GM23248 (cell line): ENCODE data around the gene SOX10. TPM values are rescaled to one million over a fixed set of nuclear protein-coding genes. Genes with fewer than 3 reads are reported as not detected.

Source experiments
- DNase-seq: peaks from one replicate; pipeline ENCODE4 v3.0.0-alpha.2; 2015
- H2AFZ ChIP-seq: fragments of 200-600 bp; sonication (generic); 2 replicates; pipeline ENCODE4 v1.6.1; 2016; ENCODE audit warnings: antibody characterized with exemption
- H3F3A ChIP-seq: fragments of 200-600 bp; sonication (generic); 2 replicates; pipeline ENCODE4 v1.6.1; 2016; ENCODE audit warnings: mild to moderate bottlenecking, antibody characterized with exemption, mixed run types; ENCODE audit not compliant: insufficient read depth
- H3K27ac ChIP-seq: fragments of 200-600 bp; sonication (generic); 2 replicates; pipeline ENCODE4 v1.5.1; 2016; ENCODE audit warnings: mild to moderate bottlenecking
- H3K27me3 ChIP-seq: fragments of 200-600 bp; sonication (generic); replicated peaks from 2 replicates; pipeline ENCODE4 v1.6.1; 2016; ENCODE audit warnings: mild to moderate bottlenecking; ENCODE audit not compliant: insufficient read depth
- H3K36me3 ChIP-seq: fragments of 200-600 bp; sonication (generic); 2 replicates; pipeline ENCODE4 v1.6.1; 2016; ENCODE audit warnings: low read depth, mild to moderate bottlenecking
- H3K4me1 ChIP-seq: fragments of 200-600 bp; sonication (generic); 2 replicates; pipeline ENCODE4 v1.6.1; 2016; ENCODE audit warnings: mild to moderate bottlenecking; ENCODE audit not compliant: insufficient read depth
- H3K4me2 ChIP-seq: fragments of 200-600 bp; sonication (generic); one replicate; pipeline ENCODE4 v1.6.1; 2016; ENCODE audit warnings: mild to moderate bottlenecking; ENCODE audit not compliant: unreplicated experiment
- H3K4me3 ChIP-seq: fragments of 200-600 bp; sonication (generic); 2 replicates; pipeline ENCODE4 v1.5.1; 2016; ENCODE audit warnings: mild to moderate bottlenecking
- H3K79me2 ChIP-seq: fragments of 200-600 bp; sonication (generic); 2 replicates; pipeline ENCODE4 v1.6.1; 2016; ENCODE audit warnings: mild to moderate bottlenecking; ENCODE audit not compliant: insufficient read depth
- H3K9ac ChIP-seq: fragments of 200-600 bp; sonication (generic); 2 replicates; pipeline ENCODE4 v1.6.1; 2016; ENCODE audit warnings: mild to moderate bottlenecking
- H3K9me2 ChIP-seq: fragments of 200-600 bp; sonication (generic); 2 replicates; pipeline ENCODE4 v1.6.1; 2016; ENCODE audit warnings: mixed run types, mild to moderate bottlenecking, moderate library complexity; ENCODE audit not compliant: insufficient read depth
- H3K9me3 ChIP-seq: fragments of 200-600 bp; sonication (generic); one replicate; pipeline ENCODE4 v1.6.1; 2017; ENCODE audit warnings: low read depth
- H4K20me1 ChIP-seq: fragments of 200-600 bp; sonication (generic); 2 replicates; pipeline ENCODE4 v1.6.0; 2016; ENCODE audit not compliant: insufficient read depth
- EZH2 ChIP-seq: fragments of 200-600 bp; sonication (generic); IDR thresholded peaks from 2 replicates; pipeline ENCODE4 v1.6.1; 2018; ENCODE audit warnings: antibody characterized with exemption, mild to moderate bottlenecking; ENCODE audit not compliant: insufficient read depth, poor library complexity, severe bottlenecking
- EZH2phosphoT487 ChIP-seq: fragments of 200-600 bp; sonication (generic); IDR thresholded peaks from 2 replicates; pipeline ENCODE4 v1.6.1; 2018; ENCODE audit warnings: antibody characterized with exemption, moderate library complexity, mild to moderate bottlenecking, low read depth; ENCODE audit not compliant: insufficient read depth
- WGBS, 2 experiments: methylation state at CpG; one replicate each; pipeline ENCODE4 v1.1.6; 2015 to 2017; ENCODE audit warnings: low lambda C conversion rate in 2 of 2, low coverage in 1 of 2; ENCODE audit errors: missing lambda C conversion rate in 2 of 2; 5-methylcytosine and 5-hydroxymethylcytosine counted together
- in situ Hi-C: fragments of 300-500 bp; cut with MboI; formaldehyde crosslinking; loops from 2 replicates; pipeline ENCODE4 v1.15.0; 2020
- polyA plus RNA-seq: library from polyadenylated mRNA; unstranded; fragments of >200 nt; fragmentation: Nextera tagmentation; extraction: Ambion mirVana; gene quantifications from 2 replicates; pipeline ENCODE4 v1.2.1, GENCODE V29; 2016
- total RNA-seq: library from RNA; depleted of rRNA; stranded (reverse); fragments of >200 nt; shearing (Covaris generic); gene quantifications from 2 replicates; pipeline ENCODE4 v1.2.3, GENCODE V29; 2014; rRNA removed

SOX10 gene
- total RNA-seq (not detected in 2 replicates), polyA plus RNA-seq (not detected in 2 replicates)

DNA sequence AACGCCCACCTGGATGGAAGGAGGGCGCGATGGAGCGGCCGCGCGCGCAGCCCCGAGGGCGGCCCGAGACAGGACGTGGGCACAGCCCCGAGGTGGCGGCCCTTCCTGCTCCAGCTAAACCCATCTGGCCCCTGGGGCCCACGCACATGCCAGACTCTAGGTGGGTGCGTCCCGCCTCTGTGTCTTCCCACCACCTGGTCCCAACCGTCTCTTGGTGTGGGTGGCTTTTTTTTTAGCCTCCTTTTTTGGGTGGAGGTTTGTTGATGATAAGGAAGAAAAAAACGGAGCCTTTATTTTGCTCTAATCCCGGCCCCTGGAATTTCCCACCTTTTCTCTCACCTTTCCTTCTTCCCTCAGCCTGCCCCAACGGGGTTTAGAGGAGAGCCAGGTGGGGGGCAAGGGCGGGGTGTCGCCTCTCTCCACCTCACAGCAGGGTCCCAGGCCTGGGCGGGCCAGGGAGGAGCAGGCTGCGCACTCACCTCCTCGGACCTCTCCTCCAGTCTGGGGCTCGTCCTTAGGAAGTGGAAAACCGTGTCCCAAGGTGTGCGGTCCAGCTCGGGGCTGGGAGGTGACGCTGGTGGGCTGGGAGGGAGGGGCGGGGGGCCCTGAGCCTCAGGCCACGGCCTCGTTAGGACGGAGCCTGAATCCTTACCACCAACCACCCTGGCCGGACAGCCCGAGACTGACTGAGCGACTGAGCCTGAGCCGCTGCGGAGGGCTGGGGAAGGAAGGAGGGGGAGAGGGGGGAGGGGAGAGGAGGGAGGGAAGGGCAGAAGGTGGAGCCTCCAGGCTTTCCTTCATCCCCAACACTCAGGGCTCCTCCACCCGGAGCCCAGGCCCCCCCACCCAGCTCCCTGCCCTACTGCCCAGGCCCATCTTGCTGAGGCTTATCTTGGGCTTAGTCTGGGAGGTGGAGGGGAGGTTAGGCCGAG lies at the start of gene SOX10:
Gene SOX10 (minus strand): TSS at position 696 of the 932 bp plus-strand sequence. CDS start 771 bp downstream, outside the sequence.
- Histone ChIP-seq H3K36me3 (no peaks in the 10 kb centered on the region), H3K27me3 (no peaks in the 10 kb centered on the region), H4K20me1 (no peaks in the 10 kb centered on the region), H3K9ac (no peak within 1 kb of the TSS), H3K4me3 (no peak within 1 kb of the TSS), H3K9me2 (no peaks in the 10 kb centered on the region), H3F3A (no peaks in the 10 kb centered on the region), H3K79me2 (no peaks in the 10 kb centered on the region), H3K9me3 (no peaks in the 10 kb centered on the region), H3K27ac (no peak within 1 kb of the TSS), H3K4me1 (no peaks in the 10 kb centered on the region), H2AFZ (no peak within 1 kb of the TSS), H3K4me2 (no peak within 1 kb of the TSS)
- DNase-seq: no peak
- in situ Hi-C loops: no loop called here
- TF ChIP-seq EZH2 (no peak), EZH2phosphoT487 (no peak)
- 83 to 84% methylated on average over 29 to 42 of the region's 42 CpGs for WGBS, 2 experiments

DNA sequence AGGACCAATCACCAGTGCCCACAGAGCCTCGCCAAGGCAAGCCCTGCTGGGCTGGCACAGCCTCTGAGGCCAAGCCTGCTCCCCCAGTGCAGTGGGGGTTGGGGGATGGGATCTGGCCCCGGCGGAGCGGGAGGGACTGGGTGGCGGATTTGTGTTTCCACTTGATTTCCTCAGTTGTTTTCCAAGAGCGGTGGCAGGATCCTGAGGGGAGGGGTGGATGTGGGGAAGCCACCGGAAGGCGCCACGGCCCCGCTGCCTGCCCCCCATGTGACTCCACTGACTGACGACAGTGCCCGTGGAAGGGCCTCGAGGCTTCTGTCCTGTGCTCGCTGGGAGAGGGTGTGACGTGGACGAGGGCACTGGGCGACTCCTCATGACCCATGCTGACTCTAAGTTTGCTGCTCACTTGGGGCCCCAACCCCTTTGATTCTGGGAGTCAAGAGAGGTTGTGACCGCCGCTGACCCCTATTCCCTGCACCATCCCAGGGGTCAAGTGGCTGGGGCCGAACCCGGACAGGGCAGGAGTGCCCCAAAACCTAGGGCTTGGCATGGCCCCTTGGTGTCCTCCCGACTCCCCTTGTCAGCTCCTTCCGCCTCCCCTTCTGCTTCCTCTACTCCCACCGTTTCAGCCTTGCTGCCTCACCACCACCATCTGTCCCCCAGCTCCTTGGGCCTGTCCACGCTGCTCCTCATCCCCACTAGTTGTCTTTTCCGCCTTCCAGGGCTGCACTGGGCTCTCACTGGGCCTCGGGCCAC lies 49.3 kb upstream of the SOX10 start:
- WGBS, 2 experiments: 88 to 89% methylated on average over 22 to 27 of the region's 27 CpGs
- Histone ChIP-seq H3K27ac (no peak overlapping the region), H2AFZ (no peak overlapping the region)

DNA sequence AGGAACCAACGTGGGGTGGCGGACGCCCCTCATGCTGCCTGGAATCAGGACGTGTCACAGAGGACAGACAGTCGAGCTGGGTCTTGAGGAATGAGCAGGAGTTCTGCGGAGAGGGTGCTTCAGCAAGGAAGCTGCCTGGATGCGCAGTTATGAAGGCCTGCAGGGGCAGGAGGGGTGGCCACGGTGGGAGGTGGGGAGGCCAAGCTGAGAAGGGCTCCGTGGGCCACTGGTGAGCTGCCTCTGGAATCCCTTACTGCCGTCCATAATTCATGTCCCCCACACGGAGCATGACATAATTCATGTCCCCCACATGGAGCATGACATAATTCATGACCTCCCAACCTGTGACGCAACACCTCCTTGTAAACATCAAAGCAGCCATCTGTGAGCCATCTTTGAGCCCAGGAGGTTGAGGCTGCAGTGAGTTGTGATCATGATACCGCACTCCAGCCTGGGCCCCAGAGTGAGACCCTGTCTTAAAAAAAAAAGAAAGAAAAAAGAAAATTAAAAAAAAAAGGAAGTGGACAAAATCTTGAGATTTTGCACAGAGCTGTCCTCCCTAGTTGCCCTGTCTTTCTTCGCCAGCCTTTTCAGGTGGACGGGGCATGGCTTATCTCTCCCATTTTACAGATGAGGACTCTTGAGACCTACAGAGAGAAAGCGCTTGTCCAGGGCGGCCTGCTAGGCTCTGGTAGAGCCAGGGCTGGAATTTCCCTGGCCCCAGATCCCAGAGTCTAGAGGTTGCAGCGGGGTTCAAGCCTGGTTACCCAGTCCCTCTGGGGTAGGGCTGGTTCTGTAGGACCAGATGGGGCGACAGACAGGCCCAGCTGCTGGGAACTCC lies 48.5 kb upstream of the SOX10 start:
- Histone ChIP-seq H3K9ac (no peak overlapping the region), H3K27ac (no peak overlapping the region), H4K20me1 (no peaks in the 10 kb centered on the region), H3K36me3 (no peaks in the 10 kb centered on the region), H3K4me1 (peaks cover 19% of the 10 kb centered on the region), H3K4me3 (no peak overlapping the region), H2AFZ (no peak overlapping the region), H3K4me2 (no peak overlapping the region), H3K27me3 (no peaks in the 10 kb centered on the region), H3K9me3 (no peaks in the 10 kb centered on the region), H3K79me2 (no peaks in the 10 kb centered on the region), H3K9me2 (no peaks in the 10 kb centered on the region), H3F3A (no peaks in the 10 kb centered on the region)
- in situ Hi-C loops: no loop called here
- TF ChIP-seq EZH2phosphoT487 (no peak), EZH2 (no peak)
- DNase-seq: peak; percentile 83
- 77 to 79% methylated on average over 19 of the region's 19 CpGs for WGBS, 2 experiments

More for the DNA sequence above, 49.3 kb upstream of the SOX10 start:
- Histone ChIP-seq H3F3A (no peaks in the 10 kb centered on the region), H4K20me1 (no peaks in the 10 kb centered on the region), H3K4me3 (no peak overlapping the region), H3K27me3 (no peaks in the 10 kb centered on the region), H3K4me2 (peak overlapping the region; percentile 27), H3K79me2 (no peaks in the 10 kb centered on the region), H3K36me3 (no peaks in the 10 kb centered on the region), H3K4me1 (peaks cover 19% of the 10 kb centered on the region), H3K9me2 (no peaks in the 10 kb centered on the region), H3K9ac (0 out of 2 replicates have a peak overlapping the region, but pooled peaks have one; percentile 4), H3K9me3 (no peaks in the 10 kb centered on the region)
- in situ Hi-C loops: no loop called here
- TF ChIP-seq EZH2phosphoT487 (no peak), EZH2 (no peak)
- no peak for DNase-seq

DNA sequence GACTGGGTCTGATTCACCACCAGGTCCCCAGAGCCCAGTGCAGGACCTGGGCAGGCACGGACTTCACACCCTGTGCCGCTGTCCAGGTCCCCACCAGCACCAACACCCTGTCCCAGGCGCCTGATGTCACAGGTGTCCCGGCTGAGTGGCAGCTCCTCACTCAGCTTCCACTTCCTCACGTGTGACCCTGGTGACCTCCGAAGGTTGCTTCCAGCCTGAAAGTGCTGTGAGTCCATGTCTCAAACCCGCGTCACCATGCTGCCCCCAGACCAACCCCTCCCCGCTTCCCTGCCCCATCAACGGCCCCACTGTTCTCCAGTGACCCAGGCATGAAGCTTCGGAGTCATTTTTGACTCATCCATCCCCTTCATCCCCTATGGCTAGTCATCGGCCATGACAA lies 47.1 kb upstream of the SOX10 start:
- Histone ChIP-seq H3K4me1 (peaks cover 19% of the 10 kb centered on the region), H3K79me2 (no peaks in the 10 kb centered on the region), H3F3A (no peaks in the 10 kb centered on the region), H3K4me3 (no peak overlapping the region), H3K4me2 (no peak overlapping the region), H3K9ac (no peak overlapping the region), H2AFZ (no peak overlapping the region), H3K27me3 (no peaks in the 10 kb centered on the region), H3K9me2 (no peaks in the 10 kb centered on the region), H4K20me1 (no peaks in the 10 kb centered on the region), H3K9me3 (no peaks in the 10 kb centered on the region), H3K36me3 (no peaks in the 10 kb centered on the region), H3K27ac (no peak overlapping the region)
- TF ChIP-seq EZH2: no peak
- no peak for TF ChIP-seq EZH2phosphoT487
- no peak for DNase-seq
- in situ Hi-C loops: no loop called here
- 86 to 91% methylated on average over 9 to 12 of the region's 12 CpGs for WGBS, 2 experiments
